Measurements from ENCODE around the gene IFI44.

The IFI44 gene, protein sequence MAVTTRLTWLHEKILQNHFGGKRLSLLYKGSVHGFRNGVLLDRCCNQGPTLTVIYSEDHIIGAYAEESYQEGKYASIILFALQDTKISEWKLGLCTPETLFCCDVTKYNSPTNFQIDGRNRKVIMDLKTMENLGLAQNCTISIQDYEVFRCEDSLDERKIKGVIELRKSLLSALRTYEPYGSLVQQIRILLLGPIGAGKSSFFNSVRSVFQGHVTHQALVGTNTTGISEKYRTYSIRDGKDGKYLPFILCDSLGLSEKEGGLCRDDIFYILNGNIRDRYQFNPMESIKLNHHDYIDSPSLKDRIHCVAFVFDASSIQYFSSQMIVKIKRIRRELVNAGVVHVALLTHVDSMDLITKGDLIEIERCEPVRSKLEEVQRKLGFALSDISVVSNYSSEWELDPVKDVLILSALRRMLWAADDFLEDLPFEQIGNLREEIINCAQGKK

GRCh38 chr1:78649628-78650027 is at the start of gene IFI44:
Gene IFI44, plus strand, starts transcription at chr1:78649831. Its CDS starts 365 bp downstream, at chr1:78650196.
- peak; percentile 81 for DNase-seq (ENCODE audit: low spot score)

GRCh38 chr1:78601068-78601467 is 48.6 kb upstream of the IFI44 start:
- DNase-seq (ENCODE audit: low spot score), result no peak

GRCh38 chr1:78603206-78603605 is 46.4 kb upstream of the IFI44 start:
- no peak for DNase-seq (ENCODE audit: low spot score)

DNA sequence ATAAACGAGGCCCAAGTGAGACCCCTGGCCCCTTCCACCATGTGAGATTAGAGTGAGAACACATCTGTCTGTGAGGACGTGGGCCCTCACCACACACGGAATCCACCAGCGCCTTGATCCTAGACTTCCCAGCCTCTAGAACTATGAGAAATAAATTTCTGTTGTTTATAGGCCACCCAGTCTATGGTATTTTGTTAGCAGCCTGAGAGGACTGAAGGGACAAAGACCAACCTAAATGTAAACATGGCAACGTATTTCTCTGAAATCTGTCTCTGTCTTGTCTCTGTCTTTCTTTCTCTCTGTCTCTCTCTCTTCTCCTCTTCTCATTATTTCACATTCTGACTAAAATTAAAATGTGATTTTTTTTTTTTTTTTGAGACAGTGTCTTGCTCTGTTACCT is 45.0 kb upstream of the IFI44 start:
- no peak for DNase-seq (ENCODE audit: low spot score)

- no peak for DNase-seq (ENCODE audit: low spot score)
Measured at GRCh38 chr1:78606274-78606673, 43.4 kb upstream of the IFI44 start.

DNA sequence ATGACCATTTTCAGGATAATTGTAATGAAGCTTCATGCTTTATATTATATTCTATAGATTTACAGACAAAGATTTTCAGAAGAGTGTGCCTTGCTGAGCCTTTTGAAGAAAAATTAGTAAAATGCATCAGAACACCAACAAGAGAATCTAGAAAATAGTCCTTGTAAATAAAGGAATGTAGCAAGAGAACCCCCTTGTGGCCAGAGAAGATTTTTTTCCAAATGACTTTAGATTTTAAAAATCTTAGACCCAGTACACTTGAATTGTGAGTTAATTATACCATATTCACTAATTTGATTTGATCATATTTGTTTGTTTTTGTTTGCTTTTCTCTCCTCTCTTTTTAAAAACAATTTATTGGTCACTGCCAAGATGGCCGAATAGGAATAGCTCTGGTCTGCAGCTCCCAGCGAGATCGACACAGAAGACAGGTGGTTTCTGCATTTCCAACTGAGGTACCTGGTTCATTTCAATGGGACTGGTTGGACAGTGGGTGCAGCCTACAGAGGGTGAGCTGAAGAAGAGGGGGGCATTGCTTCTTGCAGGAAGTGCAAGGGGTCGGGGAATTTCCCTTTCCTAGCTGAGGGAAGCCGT is 42.2 kb upstream of the IFI44 start:
- DNase-seq (ENCODE audit: low spot score), result peak; percentile 44

DNA sequence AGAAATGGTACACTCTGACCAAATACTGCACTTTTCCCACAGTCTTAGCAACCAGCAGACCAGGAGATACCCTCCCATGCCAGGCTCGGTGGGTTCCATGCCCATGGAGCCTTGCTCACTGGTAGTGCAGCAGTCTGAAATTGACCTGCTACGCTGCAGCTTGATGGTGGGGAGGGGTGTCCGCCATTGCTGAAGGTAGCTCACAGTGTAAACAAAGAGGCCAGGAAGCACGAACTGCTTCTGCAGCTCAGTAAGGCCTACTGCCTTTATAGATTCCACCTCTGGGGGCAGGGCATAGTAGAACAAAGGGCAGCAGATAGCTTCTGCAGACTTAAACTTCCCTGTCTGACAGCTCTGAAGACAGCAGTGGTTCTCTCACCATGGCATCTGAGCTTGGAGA is 41.7 kb upstream of the IFI44 start:
- DNase-seq (ENCODE audit: low spot score), result no peak

- peak; percentile 91 for DNase-seq (ENCODE audit: low spot score)
Measured at GRCh38 chr1:78617615-78618026, 32.0 kb upstream of the IFI44 start.

DNA sequence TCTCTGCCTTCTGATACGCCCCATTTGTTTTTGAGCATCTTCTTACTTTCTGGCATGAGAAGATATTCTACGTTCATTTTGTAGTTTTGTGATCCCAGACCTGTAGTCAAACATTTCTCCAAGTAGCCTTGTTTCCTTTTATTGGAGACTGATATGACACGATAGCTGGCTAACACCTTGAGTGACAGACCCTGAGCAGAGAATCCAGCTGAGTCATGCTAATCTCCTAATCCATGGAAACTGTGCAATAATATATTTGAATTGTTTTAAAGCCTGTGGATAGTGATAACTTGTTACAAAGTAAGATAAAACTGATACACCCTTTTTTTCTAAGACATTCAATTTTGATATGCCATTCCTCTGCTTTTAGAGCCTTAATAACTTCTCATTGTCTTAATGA is 30.6 kb upstream of the IFI44 start:
- DNase-seq (ENCODE audit: low spot score), result no peak

DNA sequence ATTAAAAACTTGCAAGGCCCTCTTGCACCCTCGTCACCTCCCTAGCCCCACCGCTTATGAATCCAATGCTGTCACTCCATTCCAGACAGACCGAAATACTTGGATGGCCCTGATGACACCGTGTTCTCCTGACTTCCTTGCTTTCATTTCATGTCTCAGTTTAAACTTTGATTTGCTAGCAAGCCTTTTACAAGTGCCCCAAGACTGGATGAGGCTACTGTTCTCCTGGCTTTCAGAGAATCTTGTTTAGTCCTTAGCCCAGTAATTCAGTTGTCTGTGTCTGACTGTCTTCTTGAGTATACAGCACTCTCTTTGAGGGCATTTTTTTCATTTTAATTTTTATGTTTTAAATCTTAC is 30.2 kb upstream of the IFI44 start:
- peak; percentile 43 for DNase-seq (ENCODE audit: low spot score)

GRCh38 chr1:78619803-78620579 is 29.6 kb upstream of the IFI44 start, which contains the start of gene IFI44L:
Gene IFI44L, plus strand, starts transcription at chr1:78620448. Its CDS starts 7,468 bp downstream, at chr1:78627916.
- peak; percentile 68 for DNase-seq (ENCODE audit: low spot score)

DNA sequence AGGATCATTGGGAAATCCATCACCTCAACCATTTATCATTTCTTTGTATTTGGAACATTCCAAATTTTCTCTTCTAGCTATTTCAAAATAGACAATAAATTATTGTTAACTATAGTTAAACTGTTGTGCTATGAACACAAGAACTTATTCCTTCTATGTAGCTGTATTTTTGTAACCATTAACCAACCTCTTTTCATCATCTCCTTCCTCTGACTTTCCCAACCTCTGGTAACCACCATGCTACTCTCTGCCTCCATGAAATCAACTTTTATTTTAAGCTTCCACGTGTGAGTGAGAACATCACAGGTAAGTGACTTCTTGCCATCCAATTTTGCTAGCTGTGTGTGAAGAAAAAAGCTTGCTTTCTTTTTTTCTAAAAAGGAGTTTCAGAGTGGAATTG is 29.0 kb upstream of the IFI44 start:
- peak; percentile 30 for DNase-seq (ENCODE audit: low spot score)

- DNase-seq (ENCODE audit: low spot score), result no peak
Measured at GRCh38 chr1:78622548-78622947, 27.1 kb upstream of the IFI44 start.

- no peak for DNase-seq (ENCODE audit: low spot score)
Measured at GRCh38 chr1:78624035-78624434, 25.6 kb upstream of the IFI44 start.

DNA sequence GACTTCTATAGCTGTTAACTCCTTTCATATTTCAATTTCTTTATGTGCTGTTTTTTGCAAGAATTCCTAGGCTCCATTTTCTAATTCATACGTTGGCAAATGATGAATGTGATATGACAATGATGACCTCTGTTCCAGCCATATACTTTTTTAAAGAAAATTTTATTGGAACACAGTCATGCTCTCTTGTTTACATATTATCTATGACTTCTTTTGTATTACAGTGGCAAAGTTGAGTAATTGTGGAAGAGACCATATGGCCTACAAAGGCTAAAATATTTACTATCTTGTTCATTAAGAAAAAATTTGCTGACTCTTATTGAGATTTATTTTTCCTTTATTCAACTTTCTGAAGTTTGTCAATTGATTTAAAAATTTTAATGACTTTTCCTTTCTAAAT is 22.3 kb upstream of the IFI44 start:
- no peak for DNase-seq (ENCODE audit: low spot score)

GRCh38 chr1:78630600-78630999 is 19.0 kb upstream of the IFI44 start:
- DNase-seq (ENCODE audit: low spot score), result no peak

- no peak for DNase-seq (ENCODE audit: low spot score)
Measured at GRCh38 chr1:78633209-78633608, 16.4 kb upstream of the IFI44 start.

DNA sequence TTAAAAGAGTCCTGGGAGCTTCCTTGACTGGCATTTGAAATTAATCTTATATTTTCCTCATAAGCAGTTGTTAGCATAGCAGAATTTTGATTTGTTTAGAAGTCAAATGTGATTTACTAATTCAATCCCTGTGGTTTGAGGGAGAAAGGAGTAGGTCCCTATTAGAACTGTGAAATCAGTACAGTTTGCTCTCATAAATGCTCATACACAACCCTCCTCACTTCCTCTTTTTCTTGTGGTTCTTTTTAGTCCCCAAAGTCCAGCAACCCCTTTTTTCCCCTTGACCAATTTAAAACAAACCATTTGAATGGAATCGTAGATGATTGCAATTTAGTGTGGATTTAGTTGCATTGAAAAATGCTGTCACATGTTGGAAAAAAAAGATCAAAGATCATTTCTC is 9.2 kb upstream of the IFI44 start:
- no peak for DNase-seq (ENCODE audit: low spot score)

DNA sequence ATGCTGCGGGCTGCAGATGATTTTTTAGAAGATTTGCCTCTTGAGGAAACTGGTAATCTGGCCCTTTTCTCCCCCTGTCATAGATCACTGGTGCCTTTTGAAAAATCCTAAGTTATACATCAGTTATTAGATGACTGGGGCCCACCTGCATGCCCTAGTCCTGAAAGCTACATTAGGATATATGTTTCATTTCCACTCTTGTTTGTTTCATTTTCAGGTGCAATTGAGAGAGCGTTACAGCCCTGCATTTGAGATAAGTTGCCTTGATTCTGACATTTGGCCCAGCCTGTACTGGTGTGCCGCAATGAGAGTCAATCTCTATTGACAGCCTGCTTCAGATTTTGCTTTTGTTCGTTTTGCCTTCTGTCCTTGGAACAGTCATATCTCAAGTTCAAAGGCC is 8.1 kb upstream of the IFI44 start:
- no peak for DNase-seq (ENCODE audit: low spot score)

- DNase-seq (ENCODE audit: low spot score), result no peak
Measured at GRCh38 chr1:78645723-78646122, 3.9 kb upstream of the IFI44 start.

- DNase-seq (ENCODE audit: low spot score), result no peak
Measured at GRCh38 chr1:78647238-78647637, 2.4 kb upstream of the IFI44 start.

DNA sequence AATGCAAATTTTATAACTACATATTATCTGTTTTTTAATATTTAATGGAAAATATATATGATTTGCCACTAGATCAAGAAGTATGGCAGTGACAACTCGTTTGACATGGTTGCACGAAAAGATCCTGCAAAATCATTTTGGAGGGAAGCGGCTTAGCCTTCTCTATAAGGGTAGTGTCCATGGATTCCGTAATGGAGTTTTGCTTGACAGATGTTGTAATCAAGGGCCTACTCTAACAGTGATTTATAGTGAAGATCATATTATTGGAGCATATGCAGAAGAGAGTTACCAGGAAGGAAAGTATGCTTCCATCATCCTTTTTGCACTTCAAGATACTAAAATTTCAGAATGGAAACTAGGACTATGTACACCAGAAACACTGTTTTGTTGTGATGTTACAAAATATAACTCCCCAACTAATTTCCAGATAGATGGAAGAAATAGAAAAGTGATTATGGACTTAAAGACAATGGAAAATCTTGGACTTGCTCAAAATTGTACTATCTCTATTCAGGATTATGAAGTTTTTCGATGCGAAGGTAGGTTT is 556 bp downstream of the IFI44 start:
- DNase-seq (ENCODE audit: low spot score), result no peak

GRCh38 chr1:78651241-78651640 is 1.6 kb downstream of the IFI44 start:
- DNase-seq (ENCODE audit: low spot score), result no peak

Measured in NAMALWA (cell line).